Esophagus squamous epithelium (tissue), 5 donors: Measurements from ENCODE around the gene GMEB2. TPM values are rescaled to one million over a fixed set of nuclear protein-coding genes. Genes with fewer than 3 reads are reported as not detected.
A peak's percentile ranks its signal among the peaks of the same experiment; 100 is the strongest.
"Not testable (repeated sequence)": the region's sequence is repeated elsewhere in the genome, so short reads cannot be mapped to it uniquely, and the experiment has no call there.

Source experiments
- DNase-seq: peaks from one replicate; lab custom pipeline; 2025; lab: John Stamatoyannopoulos, UW
- H3K27ac ChIP-seq, 4 donors: fragments of 200-600 bp; sonication (generic); one replicate each; pipeline ENCODE4 v1.5.1; 2016 to 2019; ENCODE audit warnings: mild to moderate bottlenecking in 1 of 4
- H3K27me3 ChIP-seq, 4 donors: fragments of 200-600 bp; sonication (generic); 1 replicate in 3 of 4; 2 replicates in 1 of 4; pipeline versions ENCODE4 v1.5.1 to v1.6.0; 2017 to 2021; ENCODE audit warnings: antibody characterized with exemption in 1 of 4
- H3K36me3 ChIP-seq, 3 donors: fragments of 200-600 bp; sonication (generic); one replicate each; pipeline ENCODE4 v1.5.1; 2016 to 2019
- H3K4me1 ChIP-seq, 3 donors: fragments of 200-600 bp; sonication (generic); one replicate each; pipeline ENCODE4 v1.5.1; 2017 to 2019
- H3K4me3 ChIP-seq, 4 donors: fragments of 200-600 bp; sonication (generic); 1 replicate in 3 of 4; 2 replicates in 1 of 4; pipeline ENCODE4 v1.5.1; 2016 to 2019; ENCODE audit warnings: mild to moderate bottlenecking in 2 of 4, moderate library complexity in 1 of 4
- H3K9me3 ChIP-seq, 3 donors: fragments of 200-600 bp; sonication (generic); one replicate each; pipeline ENCODE4 v1.5.1; 2016 to 2019
- CTCF ChIP-seq, 6 experiments: fragments of 450-650 bp in 4 of 6; fragments of 200-600 bp in 2 of 6; sonication (generic) in 2 of 6; IDR thresholded peaks; one replicate each; pipeline ENCODE4 v1.5.1; 2016 to 2019; ENCODE audit warnings: antibody characterized with exemption in 6 of 6, mild to moderate bottlenecking in 4 of 6, moderate library complexity in 4 of 6
- POLR2A ChIP-seq, 4 donors: fragments of 450-650 bp; IDR thresholded peaks; one replicate each; pipeline ENCODE4 v1.6.1; 2017; ENCODE audit warnings: antibody characterized with exemption in 4 of 4, mild to moderate bottlenecking in 4 of 4, moderate library complexity in 3 of 4
- WGBS, 2 donors: methylation state at CpG; one replicate each; pipeline ENCODE4 v1.1.5; 2018; 5-methylcytosine and 5-hydroxymethylcytosine counted together
- intact Hi-C: fragments of 100-400 bp; cut with DNase I; formaldehyde crosslinking; loops from one replicate; pipeline ENCODE4 v1.15.0; 2022
- total RNA-seq, 4 donors: library from RNA; depleted of rRNA; stranded (reverse); fragments of >200 nt; gene quantifications; one replicate each; pipeline ENCODE4 v1.1.0, GENCODE V29; 2016
- donor health status: DM: yes; HTN: yes; CAD: no.

GMEB2 gene
- total RNA-seq, 4 donors from 2014 or later, result 7.2 to 12.0 (median 11.0) TPM

- no peak for DNase-seq
- Histone ChIP-seq H3K4me1 (peaks cover 0 to 10% (median 6%) of the 10 kb centered on the region in 3 donors), H3K9me3 (no peaks in the 10 kb centered on the region), H3K27me3 (no peaks in the 10 kb centered on the region), H3K36me3 (peaks cover 0 to 59% (median 0%) of the 10 kb centered on the region in 3 donors), H3K27ac (no peak overlapping the region), H3K4me3 (no peak overlapping the region)
- TF ChIP-seq CTCF (IDR thresholded peaks at IDR 0.05), result no peak
- no peak for TF ChIP-seq POLR2A (IDR thresholded peaks at IDR 0.05)
- intact Hi-C loops, result no loop called here
- WGBS, 2 donors, result 85 to 91% methylated on average over 6 to 10 of the region's 41 CpGs
Observed at GRCh38 chr20:63617092-63617875, 9.6 kb downstream of the GMEB2 start.

GRCh38 chr20:63613863-63614594 is 12.9 kb downstream of the GMEB2 start:
- H3K4me3 ChIP-seq, H3K27me3 ChIP-seq, H3K4me1 ChIP-seq, intact Hi-C loops, DNase-seq, H3K27ac ChIP-seq, H3K9me3 ChIP-seq: not testable (repeated sequence)
- peaks cover 0 to 60% (median 0%) of the 10 kb centered on the region in 3 donors for H3K36me3 ChIP-seq
- peak in 4 of 6 experiments; percentile 16 to 40 (median 30) for TF ChIP-seq CTCF (IDR thresholded peaks at IDR 0.05)
- 83 to 87% methylated on average over 11 to 15 of the region's 18 CpGs for WGBS, 2 donors

- H3K27ac ChIP-seq, result no peak overlapping the region
- H3K4me1 ChIP-seq, result peaks cover 0 to 5% (median 0%) of the 10 kb centered on the region in 3 donors
- no peaks in the 10 kb centered on the region for H3K27me3 ChIP-seq
- H3K4me3 ChIP-seq, result no peak overlapping the region
- peaks cover 0 to 44% (median 0%) of the 10 kb centered on the region in 3 donors for H3K36me3 ChIP-seq
- H3K9me3 ChIP-seq, result no peaks in the 10 kb centered on the region
- no peak for DNase-seq
- 63 to 67% methylated on average over 14 to 16 of the region's 20 CpGs for WGBS, 2 donors
- TF ChIP-seq CTCF (IDR thresholded peaks at IDR 0.05) (no peak), POLR2A (IDR thresholded peaks at IDR 0.05) (no peak)
- intact Hi-C loops, result no loop called here
Observed at GRCh38 chr20:63612276-63612931, 14.5 kb downstream of the GMEB2 start.

GRCh38 chr20:63611646-63612045 is 15.3 kb downstream of the GMEB2 start:
- Histone ChIP-seq H3K4me3 (no peak overlapping the region), H3K4me1 (peaks cover 0 to 5% (median 0%) of the 10 kb centered on the region in 3 donors), H3K27ac (no peak overlapping the region), H3K27me3 (no peaks in the 10 kb centered on the region), H3K36me3 (peaks cover 0 to 38% (median 0%) of the 10 kb centered on the region in 3 donors), H3K9me3 (no peaks in the 10 kb centered on the region)
- 79 to 89% methylated on average over 3 to 8 of the region's 10 CpGs for WGBS, 2 donors
- TF ChIP-seq CTCF (IDR thresholded peaks at IDR 0.05) (no peak), POLR2A (IDR thresholded peaks at IDR 0.05) (no peak)
- DNase-seq, result no peak
- intact Hi-C loops, result no loop called here
